ENCODE measurements around the gene RUNX2.

Gene RUNX2

DNA sequence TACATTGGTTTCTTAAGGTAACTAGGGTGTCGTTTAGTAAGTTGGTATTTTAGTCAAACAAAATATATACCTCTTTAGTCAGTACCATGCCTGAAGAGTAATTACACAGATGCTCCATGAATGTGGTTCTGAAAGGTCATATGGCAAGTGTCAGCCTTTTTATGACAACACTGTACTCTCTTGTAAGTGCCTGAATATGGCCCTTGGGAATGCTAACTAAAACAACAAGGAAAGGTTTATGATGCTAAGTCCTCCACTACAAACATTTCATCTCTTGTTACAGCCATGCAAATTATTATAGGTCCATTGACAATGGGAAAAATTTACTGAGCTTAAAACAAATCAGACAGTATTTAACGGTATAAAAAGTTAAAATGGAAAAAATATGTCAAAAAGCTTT, 88.6 kb downstream of the RUNX2 start:
- Histone ChIP-seq H3K9me3 (replicated peaks in 1 of 11) (no peaks in the 10 kb centered on the region), H3K4me2 (no peak overlapping the region), H3K9ac (no peak overlapping the region), H3K4me1 (peaks cover 5 to 24% (median 7%) of the 10 kb centered on the region in 10 experiments; a peak in 16 of 20 replicates), H3K27ac (no peak overlapping the region), H3K27me3 (peaks cover 45 to 64% (median 55%) of the 10 kb centered on the region in 11 experiments), H3K36me3 (no peaks in the 10 kb centered on the region), H4K20me1 (peaks cover 0 to 27% (median 15%) of the 10 kb centered on the region in 11 experiments; a peak in 14 of 22 replicates), H3K4me3 (no peak overlapping the region)
- no peak for TF ChIP-seq Cebpa-rat (IDR thresholded peaks at IDR 0.05)

DNA sequence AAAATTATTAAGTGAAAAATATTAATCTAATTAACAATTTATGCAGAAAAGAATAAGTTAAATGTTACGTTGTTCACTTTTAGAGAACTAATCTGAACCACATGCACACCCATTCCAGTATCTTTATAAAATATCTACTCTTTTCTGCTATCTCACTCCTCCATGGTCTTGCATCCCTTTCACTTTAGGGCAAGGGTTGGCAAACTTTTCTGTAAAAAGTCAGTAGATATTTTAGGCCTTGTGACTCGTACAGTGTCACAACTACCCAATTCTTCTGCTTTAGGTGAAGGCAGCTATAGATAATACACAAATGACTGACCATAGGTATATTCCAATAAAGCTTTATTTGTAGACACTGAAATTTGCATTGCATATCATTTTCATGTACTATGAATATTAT, 89.3 kb downstream of the RUNX2 start:
- Histone ChIP-seq H3K4me3 (no peak overlapping the region), H3K27ac (no peak overlapping the region), H3K36me3 (no peaks in the 10 kb centered on the region), H4K20me1 (peaks cover 0 to 33% (median 15%) of the 10 kb centered on the region in 11 experiments; a peak in 14 of 22 replicates), H3K9ac (no peak overlapping the region), H3K27me3 (peaks cover 52 to 72% (median 63%) of the 10 kb centered on the region in 11 experiments), H3K4me2 (no peak overlapping the region), H3K9me3 (replicated peaks in 1 of 11) (no peaks in the 10 kb centered on the region), H3K4me1 (peaks cover 6 to 25% (median 14%) of the 10 kb centered on the region in 10 experiments; a peak in 18 of 20 replicates)
- no peak for TF ChIP-seq Cebpa-rat (IDR thresholded peaks at IDR 0.05)

DNA sequence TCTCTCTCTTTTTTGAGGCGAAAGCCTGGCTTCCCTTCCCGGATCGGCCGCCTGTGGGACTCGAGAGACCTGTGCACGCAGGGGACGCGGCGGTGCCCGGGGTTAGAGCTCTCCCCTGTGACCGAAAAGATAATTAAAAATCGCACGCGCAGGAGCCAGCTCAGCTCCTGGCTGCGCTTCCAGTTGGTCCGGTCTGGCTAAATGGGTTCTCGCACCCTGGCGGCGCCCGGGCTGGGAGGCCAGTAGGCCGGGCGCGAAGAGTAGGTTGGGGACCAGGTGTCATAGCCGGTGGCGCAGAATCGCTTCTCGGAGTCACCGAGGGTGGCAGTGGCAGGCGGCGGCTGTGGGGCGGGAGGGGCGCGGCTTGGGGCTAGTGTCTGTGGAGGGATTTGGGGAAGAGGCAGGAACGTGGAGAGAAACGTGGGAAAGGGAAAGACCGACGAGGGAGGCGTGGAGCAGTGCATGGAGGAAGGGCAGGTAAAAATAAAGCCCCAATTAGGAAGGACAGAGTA, 91.5 kb downstream of the RUNX2 start:
- peaks cover 0 to 54% (median 25%) of the 10 kb centered on the region in 11 experiments; a peak in 15 of 22 replicates for H4K20me1 ChIP-seq
- peaks cover 74 to 94% (median 85%) of the 10 kb centered on the region in 11 experiments for H3K27me3 ChIP-seq
- H3K9me3 ChIP-seq (replicated peaks in 1 of 11) = no peaks in the 10 kb centered on the region
- peaks cover 27 to 47% (median 32%) of the 10 kb centered on the region in 10 experiments for H3K4me1 ChIP-seq
- no peak overlapping the region for H3K9ac ChIP-seq
- H3K36me3 ChIP-seq = no peaks in the 10 kb centered on the region
- H3K27ac ChIP-seq = no peak overlapping the region
- no peak for TF ChIP-seq Cebpa-rat (IDR thresholded peaks at IDR 0.05)
- H3K4me2 ChIP-seq = peak overlapping the region in 6 of 11 experiments; percentile 4 to 99 (median 40); a peak in 6 of 22 replicates
- H3K4me3 ChIP-seq = peak overlapping the region in 3 of 10 experiments; percentile 9 to 32 (median 21); a peak in 2 of 20 replicates

DNA sequence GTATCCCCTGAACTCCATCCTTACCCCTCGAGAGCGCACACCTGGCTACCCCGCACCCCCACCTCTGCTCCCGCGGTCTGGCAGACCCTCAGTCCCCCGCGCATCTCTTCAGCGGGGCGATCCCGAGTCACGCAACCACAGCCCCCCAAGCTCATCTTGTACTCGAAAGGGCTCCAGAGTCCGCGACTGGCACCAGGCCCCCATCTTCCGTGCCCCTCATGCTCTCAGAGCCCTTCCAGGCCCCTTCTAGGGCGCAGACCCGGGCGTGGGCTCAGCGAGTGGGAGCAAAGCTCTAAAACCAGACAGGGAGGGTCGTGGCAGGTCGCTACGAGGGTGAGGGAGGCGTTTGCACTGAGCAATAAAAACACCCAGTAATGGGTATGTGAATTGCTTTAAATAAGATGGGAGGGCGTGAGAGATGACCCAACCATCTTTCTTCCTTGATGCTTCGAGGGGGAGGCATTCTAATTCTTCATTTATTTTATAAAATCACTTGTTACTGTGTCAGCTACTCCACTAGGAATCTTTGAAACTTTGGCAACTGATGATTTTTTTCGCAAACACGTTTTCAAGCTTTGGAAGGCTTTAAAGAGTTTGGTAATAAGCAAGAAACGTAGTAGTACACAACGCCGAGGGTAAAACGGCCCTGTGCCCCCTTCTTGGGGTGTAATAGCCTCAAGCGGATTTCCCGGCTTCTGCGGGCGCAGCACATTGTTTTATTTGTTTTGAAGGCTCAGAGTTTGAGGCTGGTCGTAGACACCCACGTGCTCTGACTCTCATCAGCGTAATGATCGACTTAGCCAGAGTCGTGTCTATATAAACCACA, 92.2 kb downstream of the RUNX2 start:
- peaks cover 80 to 98% (median 91%) of the 10 kb centered on the region in 11 experiments for H3K27me3 ChIP-seq
- H3K4me3 ChIP-seq = peak overlapping the region in 1 of 10 experiments; percentile 32; a peak in 1 of 20 replicates
- no peak overlapping the region for H3K9ac ChIP-seq
- no peak overlapping the region for H3K27ac ChIP-seq
- no peaks in the 10 kb centered on the region for H3K9me3 ChIP-seq (replicated peaks in 1 of 11)
- TF ChIP-seq Cebpa-rat (IDR thresholded peaks at IDR 0.05) = no peak
- H3K36me3 ChIP-seq = no peaks in the 10 kb centered on the region
- peaks cover 0 to 55% (median 25%) of the 10 kb centered on the region in 11 experiments; a peak in 15 of 22 replicates for H4K20me1 ChIP-seq
- H3K4me1 ChIP-seq = peaks cover 27 to 50% (median 32%) of the 10 kb centered on the region in 10 experiments
- H3K4me2 ChIP-seq = peak overlapping the region in 3 of 11 experiments; percentile 46 to 99 (median 98); a peak in 4 of 22 replicates

DNA sequence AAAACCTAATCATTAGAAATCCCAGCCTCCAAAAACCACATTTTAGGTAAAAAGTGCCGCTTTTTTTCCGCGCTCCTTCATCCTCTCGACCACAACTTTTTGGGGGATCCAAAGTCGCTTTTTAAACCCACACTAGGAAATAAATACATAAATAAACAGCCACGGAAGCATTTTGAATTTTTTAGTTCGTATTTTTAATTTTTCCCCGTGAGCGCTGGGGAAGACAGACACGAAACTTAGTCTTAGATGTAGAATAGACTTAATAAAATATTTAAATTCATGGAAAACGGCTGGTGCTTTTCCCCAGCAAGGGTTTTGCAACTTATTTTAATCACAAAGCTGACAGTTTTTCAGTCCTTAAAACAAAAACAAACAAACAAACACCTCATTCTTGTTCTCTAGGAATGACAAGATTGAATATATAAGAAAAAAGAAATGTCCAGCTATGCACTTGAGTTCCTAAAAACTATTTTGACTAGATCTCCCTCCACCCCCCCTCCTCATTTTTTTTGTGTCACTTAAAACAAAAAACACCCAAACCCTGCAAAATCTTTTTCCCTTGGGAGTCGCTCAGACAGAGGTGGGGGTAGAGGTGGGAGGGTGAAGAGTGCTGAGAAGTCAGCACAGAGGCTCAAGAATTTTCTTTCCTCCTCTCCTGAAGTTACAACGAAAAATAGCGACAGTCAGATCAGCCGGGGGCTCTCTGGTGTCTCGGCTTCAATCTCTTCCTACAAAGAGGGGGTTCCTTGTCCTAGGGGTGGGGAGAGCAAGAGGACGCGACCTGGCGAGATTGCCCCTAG, 93.0 kb downstream of the RUNX2 start:
- no peaks in the 10 kb centered on the region for H3K9me3 ChIP-seq (replicated peaks in 1 of 11)
- peaks cover 27 to 50% (median 32%) of the 10 kb centered on the region in 10 experiments for H3K4me1 ChIP-seq
- H3K9ac ChIP-seq = peak overlapping the region in 10 of 11 experiments; percentile 37 to 68 (median 63); a peak in 19 of 22 replicates
- no peak overlapping the region; a peak in 2 of 22 replicates for H3K27ac ChIP-seq
- peaks cover 0 to 56% (median 25%) of the 10 kb centered on the region in 11 experiments; a peak in 15 of 22 replicates for H4K20me1 ChIP-seq
- no peak for TF ChIP-seq Cebpa-rat (IDR thresholded peaks at IDR 0.05)
- H3K4me2 ChIP-seq = peak overlapping the region; percentile 89 to 99 (median 97)
- no peaks in the 10 kb centered on the region for H3K36me3 ChIP-seq
- H3K27me3 ChIP-seq = peaks cover 88 to 100% (median 98%) of the 10 kb centered on the region in 11 experiments
- peak overlapping the region; percentile 55 to 74 (median 62) for H3K4me3 ChIP-seq

DNA sequence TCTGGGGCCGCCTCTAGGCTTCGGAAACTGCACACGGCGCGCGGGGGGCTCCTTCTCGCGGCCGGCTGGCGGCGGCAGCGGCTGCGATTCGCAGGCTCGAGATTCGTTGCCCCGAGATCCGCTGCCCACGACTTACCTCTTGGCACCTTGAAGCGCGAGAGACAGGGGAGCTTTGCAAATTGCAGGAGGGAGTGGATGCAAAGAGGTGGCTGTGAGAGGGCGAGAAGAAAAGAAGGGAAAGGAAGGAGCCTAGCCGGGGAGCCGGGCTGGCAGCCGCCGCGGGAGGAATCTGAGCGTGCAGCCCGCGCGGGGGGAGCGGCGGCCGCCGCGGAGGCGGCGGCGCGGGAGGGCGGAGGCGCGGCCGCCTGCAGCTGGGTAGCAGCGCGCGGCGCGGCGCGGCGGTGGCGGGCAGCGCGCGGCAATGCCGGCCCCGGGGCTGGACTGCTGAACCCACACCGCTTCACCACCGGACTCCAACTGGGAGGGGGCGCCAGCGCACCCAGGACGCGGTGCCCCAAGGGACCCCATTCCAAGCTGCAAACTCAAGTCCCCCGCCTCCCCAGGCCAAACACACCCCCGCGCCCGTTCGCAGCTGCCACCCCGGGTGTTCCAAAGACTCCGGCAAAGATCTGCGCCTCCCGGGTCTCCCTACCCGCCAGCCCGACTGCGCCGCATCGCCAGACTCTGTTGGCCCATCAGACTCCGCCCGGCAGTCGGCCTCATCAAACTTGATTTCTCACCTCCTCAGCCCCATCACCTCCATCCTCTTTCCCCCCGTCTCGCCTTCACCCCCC, 93.8 kb downstream of the RUNX2 start:
- Histone ChIP-seq H3K27me3 (peaks cover 91 to 100% (median 98%) of the 10 kb centered on the region in 11 experiments), H3K4me3 (peak overlapping the region; percentile 55 to 74 (median 62)), H3K36me3 (no peaks in the 10 kb centered on the region), H3K4me1 (peaks cover 27 to 50% (median 32%) of the 10 kb centered on the region in 10 experiments), H3K9me3 (replicated peaks in 1 of 11) (no peaks in the 10 kb centered on the region), H3K9ac (peak overlapping the region; percentile 36 to 68 (median 62); a peak in 20 of 22 replicates), H3K27ac (peak overlapping the region in 2 of 11 experiments; percentile 1 to 18; a peak in 3 of 22 replicates), H3K4me2 (peak overlapping the region; percentile 89 to 99 (median 97)), H4K20me1 (peaks cover 0 to 60% (median 25%) of the 10 kb centered on the region in 11 experiments; a peak in 15 of 22 replicates)
- no peak for TF ChIP-seq Cebpa-rat (IDR thresholded peaks at IDR 0.05)

DNA sequence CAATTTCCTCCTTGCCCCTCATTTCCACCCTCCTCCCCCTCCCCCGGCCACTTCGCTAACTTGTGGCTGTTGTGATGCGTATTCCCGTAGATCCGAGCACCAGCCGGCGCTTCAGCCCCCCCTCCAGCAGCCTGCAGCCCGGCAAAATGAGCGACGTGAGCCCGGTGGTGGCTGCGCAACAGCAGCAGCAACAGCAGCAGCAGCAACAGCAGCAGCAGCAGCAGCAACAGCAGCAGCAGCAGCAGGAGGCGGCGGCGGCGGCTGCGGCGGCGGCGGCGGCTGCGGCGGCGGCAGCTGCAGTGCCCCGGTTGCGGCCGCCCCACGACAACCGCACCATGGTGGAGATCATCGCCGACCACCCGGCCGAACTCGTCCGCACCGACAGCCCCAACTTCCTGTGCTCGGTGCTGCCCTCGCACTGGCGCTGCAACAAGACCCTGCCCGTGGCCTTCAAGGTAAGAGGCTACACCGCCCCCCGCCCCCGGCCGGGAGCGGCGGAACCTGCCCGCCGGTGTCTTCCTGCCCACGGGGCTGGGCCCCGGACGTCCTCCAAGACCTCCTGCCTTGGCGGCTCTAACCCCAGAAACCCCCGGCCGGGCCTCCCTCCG, 94.5 kb downstream of the RUNX2 start:
- H3K9ac ChIP-seq = peak overlapping the region in 10 of 11 experiments; percentile 25 to 68 (median 64); a peak in 19 of 22 replicates
- peak overlapping the region; percentile 89 to 99 (median 97) for H3K4me2 ChIP-seq
- H3K4me3 ChIP-seq = peak overlapping the region; percentile 55 to 74 (median 62)
- no peaks in the 10 kb centered on the region for H3K36me3 ChIP-seq
- TF ChIP-seq Cebpa-rat (IDR thresholded peaks at IDR 0.05) = no peak
- peaks cover 0 to 60% (median 25%) of the 10 kb centered on the region in 11 experiments; a peak in 15 of 22 replicates for H4K20me1 ChIP-seq
- H3K4me1 ChIP-seq = peaks cover 27 to 50% (median 32%) of the 10 kb centered on the region in 10 experiments
- peaks cover 86 to 100% (median 93%) of the 10 kb centered on the region in 11 experiments for H3K27me3 ChIP-seq
- H3K9me3 ChIP-seq (replicated peaks in 1 of 11) = no peaks in the 10 kb centered on the region
- peak overlapping the region in 5 of 11 experiments; percentile 1 to 48 (median 29); a peak in 5 of 22 replicates for H3K27ac ChIP-seq

Measured in BLaER1 treated with 17β-estradiol and CSF1 and Interleukin-3, amounts not matched to agents 10 nM and 100 nM (cell line).